ENCODE data around the gene CACNA1C. TPM values are rescaled to one million over a fixed set of nuclear protein-coding genes. Genes with fewer than 3 reads are reported as not detected.

CACNA1C gene
- total and polyA plus RNA-seq, 2 donors (not counting 1 experiment from before 2014, with no cell fraction given), result 7.6 to 11.4 TPM

- no peaks in the 10 kb centered on the region for H3K27me3 ChIP-seq (ENCODE audit: control insufficient read depth, insufficient read depth, low read length)
- no peaks in the 10 kb centered on the region for H3K36me3 ChIP-seq (ENCODE audit: control insufficient read depth, insufficient read depth, low read length)
- no peak for DNase-seq (ENCODE audit: low read depth in 2 of 2)
- no peak overlapping the region for H2AFZ ChIP-seq (ENCODE audit: low read length)
- no peak overlapping the region for H3K4me3 ChIP-seq (replicated peaks in 1 of 4; ENCODE audit: control extremely low read depth in 1 of 4, insufficient read depth in 1 of 4, low read depth in 3 of 4, low read length in 4 of 4)
- no peak overlapping the region for H3K4me2 ChIP-seq (ENCODE audit: extremely low read depth, insufficient read depth, low read length)
- TF ChIP-seq CTCF (conservative IDR thresholded peaks at IDR 0.05 in 1 of 2, IDR thresholded peaks at IDR 0.05 in 1 of 2; ENCODE audit: low read depth in 1 of 2, low read length in 2 of 2) (no peak), EZH2 (IDR thresholded peaks at IDR 0.05; ENCODE audit: low read length, missing control alignments) (no peak)
- no peaks in the 10 kb centered on the region for H3K9me3 ChIP-seq (ENCODE audit: control insufficient read depth, insufficient read depth, low read depth, low read length)
- H4K20me1 ChIP-seq (ENCODE audit: control insufficient read depth, extremely low read depth, insufficient read depth, low read length), result no peaks in the 10 kb centered on the region
- H3K4me1 ChIP-seq (ENCODE audit: control insufficient read depth, extremely low read depth, insufficient read depth, low read length), result no peaks in the 10 kb centered on the region
- H3K27ac ChIP-seq (ENCODE audit: insufficient read depth, low read length), result no peak overlapping the region
- no peak overlapping the region for H3K9ac ChIP-seq (ENCODE audit: insufficient read depth, low read length)
- H3K79me2 ChIP-seq (ENCODE audit: control insufficient read depth, insufficient read depth, low read length), result no peaks in the 10 kb centered on the region
Observed at GRCh38 chr12:2138871-2139308, 86.1 kb downstream of the CACNA1C start.

GRCh38 chr12:2139651-2140050 lies 86.9 kb downstream of the CACNA1C start:
- Histone ChIP-seq H3K27me3 (ENCODE audit: control insufficient read depth, insufficient read depth, low read length) (no peaks in the 10 kb centered on the region), H3K4me1 (ENCODE audit: control insufficient read depth, extremely low read depth, insufficient read depth, low read length) (no peaks in the 10 kb centered on the region), H3K9ac (ENCODE audit: insufficient read depth, low read length) (no peak overlapping the region), H4K20me1 (ENCODE audit: control insufficient read depth, extremely low read depth, insufficient read depth, low read length) (no peaks in the 10 kb centered on the region), H3K4me2 (ENCODE audit: extremely low read depth, insufficient read depth, low read length) (no peak overlapping the region), H3K27ac (ENCODE audit: insufficient read depth, low read length) (no peak overlapping the region), H2AFZ (ENCODE audit: low read length) (no peak overlapping the region), H3K36me3 (ENCODE audit: control insufficient read depth, insufficient read depth, low read length) (no peaks in the 10 kb centered on the region), H3K79me2 (ENCODE audit: control insufficient read depth, insufficient read depth, low read length) (no peaks in the 10 kb centered on the region), H3K9me3 (ENCODE audit: control insufficient read depth, insufficient read depth, low read depth, low read length) (no peaks in the 10 kb centered on the region), H3K4me3 (replicated peaks in 1 of 4; ENCODE audit: control extremely low read depth in 1 of 4, insufficient read depth in 1 of 4, low read depth in 3 of 4, low read length in 4 of 4) (no peak overlapping the region)
- no peak for DNase-seq (ENCODE audit: low read depth in 2 of 2)
- TF ChIP-seq EZH2 (IDR thresholded peaks at IDR 0.05; ENCODE audit: low read length, missing control alignments) (no peak), CTCF (conservative IDR thresholded peaks at IDR 0.05 in 1 of 2, IDR thresholded peaks at IDR 0.05 in 1 of 2; ENCODE audit: low read depth in 1 of 2, low read length in 2 of 2) (no peak)

- TF ChIP-seq CTCF (conservative IDR thresholded peaks at IDR 0.05 in 1 of 2, IDR thresholded peaks at IDR 0.05 in 1 of 2; ENCODE audit: low read depth in 1 of 2, low read length in 2 of 2), result no peak
- TF ChIP-seq EZH2 (IDR thresholded peaks at IDR 0.05; ENCODE audit: low read length, missing control alignments), result no peak
- no peak overlapping the region for H3K27ac ChIP-seq (ENCODE audit: insufficient read depth, low read length)
- no peaks in the 10 kb centered on the region for H3K36me3 ChIP-seq (ENCODE audit: control insufficient read depth, insufficient read depth, low read length)
- no peaks in the 10 kb centered on the region for H3K4me1 ChIP-seq (ENCODE audit: control insufficient read depth, extremely low read depth, insufficient read depth, low read length)
- no peaks in the 10 kb centered on the region for H3K27me3 ChIP-seq (ENCODE audit: control insufficient read depth, insufficient read depth, low read length)
- H3K9me3 ChIP-seq (ENCODE audit: control insufficient read depth, insufficient read depth, low read depth, low read length), result no peaks in the 10 kb centered on the region
- H4K20me1 ChIP-seq (ENCODE audit: control insufficient read depth, extremely low read depth, insufficient read depth, low read length), result no peaks in the 10 kb centered on the region
- H3K4me3 ChIP-seq (replicated peaks in 1 of 4; ENCODE audit: control extremely low read depth in 1 of 4, insufficient read depth in 1 of 4, low read depth in 3 of 4, low read length in 4 of 4), result no peak overlapping the region
- H3K4me2 ChIP-seq (ENCODE audit: extremely low read depth, insufficient read depth, low read length), result no peak overlapping the region
- H3K79me2 ChIP-seq (ENCODE audit: control insufficient read depth, insufficient read depth, low read length), result no peaks in the 10 kb centered on the region
- DNase-seq (ENCODE audit: low read depth in 2 of 2), result no peak
- H2AFZ ChIP-seq (ENCODE audit: low read length), result no peak overlapping the region
- no peak overlapping the region for H3K9ac ChIP-seq (ENCODE audit: insufficient read depth, low read length)
Observed at GRCh38 chr12:2140858-2141519, 88.2 kb downstream of the CACNA1C start.
